ENCODE results near the gene LTBP3. TPM values are rescaled to one million over a fixed set of nuclear protein-coding genes. Genes with fewer than 3 reads are reported as not detected.

Gene LTBP3
- total and polyA plus RNA-seq, 9 of the 15 experiments (the other 6 are each of a cell fraction or from before 2014, with no cell fraction given) = 0.06 to 20.5 (median 4.8) TPM

- H3K9me3 ChIP-seq (replicated peaks; ENCODE audit: control insufficient read depth, insufficient read depth, low read depth, low read length) = no peaks in the 10 kb centered on the region
- POLR2A ChIA-PET = interaction anchor here (0.5 to 27.6 kb wide), 25 partner anchors 13 to 1852 kb away, joined by 3 to 2118 read pairs (median 8); partner anchors contain the start of genes DPF2, FRMD8, NEAT1 and PCNX3
- in situ Hi-C loops (cut with MboI) (no loop called here), intact Hi-C loops (cut with micrococcal nuclease) (no loop called here)
- FAIRE-seq (no peak), ATAC-seq (no peak), DNase-seq (ENCODE audit: extremely low read depth in 1 of 4, low spot score in 3 of 4) (peak in 2 of 4 experiments; percentile 24 to 74)
- H3K27ac ChIP-seq (ENCODE audit: extremely low read depth, low read depth, low read length) = peak overlapping the region; percentile 99
- no peaks in the 10 kb centered on the region for H3K27me3 ChIP-seq (ENCODE audit: control insufficient read depth in 2 of 2, insufficient read depth in 2 of 2, low read length in 2 of 2)
- no TSS peak for BruUV-seq (replicated peaks)
- peaks cover 5% of the 10 kb centered on the region for H3K9me1 ChIP-seq (ENCODE audit: control insufficient read depth, insufficient read depth, low read length)
- H3K4me1 ChIP-seq (replicated peaks in 1 of 2; ENCODE audit: control insufficient read depth in 2 of 2, insufficient read depth in 2 of 2, low read length in 2 of 2) = peaks cover 4 to 5% of the 10 kb centered on the region in 2 experiments; a peak in 4 of 5 replicates
- CTCF ChIA-PET (ENCODE audit: low intra/inter-chr PET ratio) = interaction anchor here (0.5 kb wide), 1 partner anchor 229 kb away, joined by 3 read pairs; no protein-coding TSS in a partner anchor
- H3K4me3 ChIP-seq = peak overlapping the region; percentile 84
- peaks cover 74% of the 10 kb centered on the region for H3K36me3 ChIP-seq (ENCODE audit: control insufficient read depth, insufficient read depth, low read length)
- peaks cover 69% of the 10 kb centered on the region for H4K20me1 ChIP-seq (replicated peaks; ENCODE audit: control insufficient read depth, insufficient read depth, low read length)
- peaks cover 91% of the 10 kb centered on the region for H3K79me2 ChIP-seq (ENCODE audit: control insufficient read depth, insufficient read depth, low read length)
- H2AFZ ChIP-seq (ENCODE audit: low read depth, low read length) = no peak overlapping the region
- WGBS (ENCODE audit: insufficient coverage, low coverage, missing lambda C conversion rate) = 4% methylated on average over 3 of the region's 3 CpGs
- H3K9ac ChIP-seq (ENCODE audit: insufficient read depth in 1 of 2, low read depth in 2 of 2, low read length in 2 of 2) = peak overlapping the region; percentile 5 to 100; a peak in 3 of 4 replicates
- peak overlapping the region; percentile 94 for H3K4me2 ChIP-seq (ENCODE audit: insufficient read depth, low read length)
- TF ChIP-seq MIER1 (IDR thresholded peaks at IDR 0.05; ENCODE audit: low read depth) = no peak
- TF ChIP-seq FOXA3 (CRISPR knock-in tag; conservative IDR thresholded peaks at IDR 0.05 in 1 of 2, IDR thresholded peaks at IDR 0.05 in 1 of 2) = no peak; a peak in 1 of 4 replicates
- TF ChIP-seq SRF (CRISPR knock-in tag; IDR thresholded peaks at IDR 0.05) = peak in 1 of 2 experiments; percentile 78; a peak in 2 of 4 replicates
- peak; percentile 35 for TF ChIP-seq AFF4 (CRISPR knock-in tag; IDR thresholded peaks at IDR 0.05)
- no peak for TF ChIP-seq MCM2 (IDR thresholded peaks at IDR 0.05; ENCODE audit: low read depth)
- TF ChIP-seq RBBP5 (IDR thresholded peaks at IDR 0.05; ENCODE audit: borderline replicate concordance, insufficient read depth, low read length, poor library complexity, severe bottlenecking) = no peak
- TF ChIP-seq PRDM10 (IDR thresholded peaks at IDR 0.05; ENCODE audit: partially characterized antibody) = no peak
- TF ChIP-seq, protein P1, sequence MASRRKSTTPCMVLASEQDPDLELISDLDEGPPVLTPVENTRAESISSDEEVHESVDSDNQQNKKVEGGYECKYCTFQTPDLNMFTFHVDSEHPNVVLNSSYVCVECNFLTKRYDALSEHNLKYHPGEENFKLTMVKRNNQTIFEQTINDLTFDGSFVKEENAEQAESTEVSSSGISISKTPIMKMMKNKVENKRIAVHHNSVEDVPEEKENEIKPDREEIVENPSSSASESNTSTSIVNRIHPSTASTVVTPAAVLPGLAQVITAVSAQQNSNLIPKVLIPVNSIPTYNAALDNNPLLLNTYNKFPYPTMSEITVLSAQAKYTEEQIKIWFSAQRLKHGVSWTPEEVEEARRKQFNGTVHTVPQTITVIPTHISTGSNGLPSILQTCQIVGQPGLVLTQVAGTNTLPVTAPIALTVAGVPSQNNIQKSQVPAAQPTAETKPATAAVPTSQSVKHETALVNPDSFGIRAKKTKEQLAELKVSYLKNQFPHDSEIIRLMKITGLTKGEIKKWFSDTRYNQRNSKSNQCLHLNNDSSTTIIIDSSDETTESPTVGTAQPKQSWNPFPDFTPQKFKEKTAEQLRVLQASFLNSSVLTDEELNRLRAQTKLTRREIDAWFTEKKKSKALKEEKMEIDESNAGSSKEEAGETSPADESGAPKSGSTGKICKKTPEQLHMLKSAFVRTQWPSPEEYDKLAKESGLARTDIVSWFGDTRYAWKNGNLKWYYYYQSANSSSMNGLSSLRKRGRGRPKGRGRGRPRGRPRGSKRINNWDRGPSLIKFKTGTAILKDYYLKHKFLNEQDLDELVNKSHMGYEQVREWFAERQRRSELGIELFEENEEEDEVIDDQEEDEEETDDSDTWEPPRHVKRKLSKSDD (conservative IDR thresholded peaks at IDR 0.05; ENCODE audit: low read length) = no peak
- TF ChIP-seq EWSR1 (IDR thresholded peaks at IDR 0.05; ENCODE audit: borderline replicate concordance, low read depth, partially characterized antibody) = peak; percentile 88
These were observed 54.0 kb downstream of the LTBP3 start for GRCh38 chr11:65503949-65504673.
